NCI-H2081 (cell line): Measurements from ENCODE around the gene NDUFB10.
"Not testable (repeated sequence)": the region's sequence is repeated elsewhere in the genome, so short reads cannot be mapped to it uniquely, and the experiment has no call there.

Experiments used
- DNase-seq, 2 experiments: peaks; one replicate each; lab custom pipeline; 2025; lab: John Stamatoyannopoulos, UW

NDUFB10 gene

GRCh38 chr16:1946495-1947368, 12.6 kb upstream of the NDUFB10 start:
- DNase-seq, result no peak

- DNase-seq, result no peak
Measured at GRCh38 chr16:1947369-1947670, 12.0 kb upstream of the NDUFB10 start.

- DNase-seq, result no peak
Measured at GRCh38 chr16:1949507-1949906, 9.8 kb upstream of the NDUFB10 start.

- no peak for DNase-seq
Measured at GRCh38 chr16:1950047-1950446, 9.3 kb upstream of the NDUFB10 start.

- DNase-seq, result no peak
Measured at GRCh38 chr16:1950559-1950958, 8.8 kb upstream of the NDUFB10 start.

GRCh38 chr16:1953734-1954133, 5.6 kb upstream of the NDUFB10 start:
- DNase-seq, result no peak

- not testable (repeated sequence) for DNase-seq
Measured at GRCh38 chr16:1957434-1958142, 1.8 kb upstream of the NDUFB10 start.

- DNase-seq, result not testable (repeated sequence)
Measured at GRCh38 chr16:1958143-1958491, 1.2 kb upstream of the NDUFB10 start.

- DNase-seq, result no peak
Measured at GRCh38 chr16:1958715-1959268, 546 bp upstream of the NDUFB10 start.

GRCh38 chr16:1960665-1961630, 1.6 kb downstream of the NDUFB10 start:
- DNase-seq, result peak; percentile 51 to 77

GRCh38 chr16:1961651-1962067, 2.3 kb downstream of the NDUFB10 start:
- DNase-seq, result peak in 1 of 2 experiments; percentile 26

- not testable (repeated sequence) for DNase-seq
Measured at GRCh38 chr16:1962161-1963153, 3.1 kb downstream of the NDUFB10 start.

- DNase-seq, result peak; percentile 46
Measured at GRCh38 chr16:1963806-1964505, 4.6 kb downstream of the NDUFB10 start.

- peak; percentile 98 for DNase-seq
Measured at GRCh38 chr16:1964506-1965395, 5.4 kb downstream of the NDUFB10 start, which contains the start of gene RPS2. RPS2 (minus strand) TSS chr16:1964826; CDS start chr16:1964625, 201 bp downstream.

GRCh38 chr16:1965396-1966001, 6.2 kb downstream of the NDUFB10 start:
- no peak for DNase-seq

- DNase-seq, result no peak
Measured at GRCh38 chr16:1966460-1966859, 7.1 kb downstream of the NDUFB10 start, which contains the start of gene RNF151. RNF151 (plus strand) TSS chr16:1966856; CDS start chr16:1966882, 26 bp downstream.

GRCh38 chr16:1968146-1968953, 9.0 kb downstream of the NDUFB10 start:
- no peak for DNase-seq
